Mesodermal cell (in vitro differentiated cells): ENCODE measurements around the gene SLC2A6.

ENCODE experiments used
- H3K27ac ChIP-seq: 2 replicates; pipeline ENCODE4 v1.7.0; 2013; ENCODE audit warnings: mild to moderate bottlenecking, low read depth, low read length, moderate library complexity; ENCODE audit not compliant: severe bottlenecking
- H3K36me3 ChIP-seq: 2 replicates; pipeline ENCODE4 v1.7.1; 2013; ENCODE audit warnings: mild to moderate bottlenecking, low read length, moderate library complexity; ENCODE audit not compliant: control insufficient read depth, insufficient read depth
- H3K4me1 ChIP-seq: one replicate; pipeline ENCODE4 v1.7.1; 2013; ENCODE audit warnings: mild to moderate bottlenecking, low read length; ENCODE audit not compliant: insufficient read depth, control insufficient read depth, poor library complexity, severe bottlenecking
- H3K4me3 ChIP-seq: 2 replicates; pipeline ENCODE4 v1.7.0; 2013; ENCODE audit warnings: low read length, control low read depth, mild to moderate bottlenecking; ENCODE audit not compliant: insufficient read depth, poor library complexity, severe bottlenecking; ENCODE audit errors: extremely low read depth
- H3K9me3 ChIP-seq: 2 replicates; pipeline ENCODE4 v1.7.1; 2013; ENCODE audit warnings: mild to moderate bottlenecking, low read length, moderate library complexity; ENCODE audit not compliant: control insufficient read depth
- WGBS, 2 experiments: methylation state at CpG; one replicate each; pipeline ENCODE4 v1.1.5; 2013; ENCODE audit warnings: missing lambda C conversion rate in 2 of 2; ENCODE audit not compliant: insufficient coverage in 2 of 2; 5-methylcytosine and 5-hydroxymethylcytosine counted together

The SLC2A6 gene

DNA sequence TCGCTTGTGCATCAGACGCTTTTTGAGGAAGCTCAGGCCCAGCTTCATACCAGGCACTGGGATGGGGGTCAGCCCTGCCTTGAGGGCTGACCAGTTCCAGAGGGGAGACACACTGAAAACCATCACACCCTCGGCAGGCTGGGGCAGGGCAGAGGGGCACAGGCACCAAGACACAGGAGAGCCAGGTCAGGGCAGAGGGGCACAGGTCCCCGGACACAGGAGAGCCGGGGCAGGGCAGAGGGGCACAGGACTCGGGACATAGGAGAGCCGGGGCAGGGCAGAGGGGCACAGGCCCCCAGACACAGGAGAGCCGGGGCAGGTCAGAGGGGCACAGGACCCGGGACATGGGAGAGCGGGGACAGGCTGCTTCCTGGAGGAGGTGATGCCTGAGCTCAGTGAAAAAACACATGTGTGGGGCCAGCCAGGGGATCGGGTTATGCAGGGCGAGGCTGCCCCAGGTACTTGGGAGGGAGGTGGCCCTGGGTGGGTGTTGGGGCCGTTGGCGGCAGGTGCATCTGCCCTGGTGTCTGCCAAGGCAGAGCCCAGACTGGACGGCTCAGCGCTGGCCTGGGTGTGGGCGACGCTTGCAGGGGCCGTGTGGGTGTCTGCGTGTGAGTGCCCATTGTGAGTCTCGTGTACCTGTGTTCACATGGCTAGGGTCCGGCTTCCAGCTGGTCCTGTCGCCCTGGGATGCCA is 15.1 kb upstream of the SLC2A6 start:
- Histone ChIP-seq H3K4me1 (peaks cover 13% of the 10 kb centered on the region), H3K9me3 (no peaks in the 10 kb centered on the region), H3K36me3 (no peaks in the 10 kb centered on the region), H3K4me3 (no peak overlapping the region), H3K27ac (no peak overlapping the region)
- 94 to 98% methylated on average over 18 to 23 of the region's 23 CpGs for WGBS, 2 experiments

DNA sequence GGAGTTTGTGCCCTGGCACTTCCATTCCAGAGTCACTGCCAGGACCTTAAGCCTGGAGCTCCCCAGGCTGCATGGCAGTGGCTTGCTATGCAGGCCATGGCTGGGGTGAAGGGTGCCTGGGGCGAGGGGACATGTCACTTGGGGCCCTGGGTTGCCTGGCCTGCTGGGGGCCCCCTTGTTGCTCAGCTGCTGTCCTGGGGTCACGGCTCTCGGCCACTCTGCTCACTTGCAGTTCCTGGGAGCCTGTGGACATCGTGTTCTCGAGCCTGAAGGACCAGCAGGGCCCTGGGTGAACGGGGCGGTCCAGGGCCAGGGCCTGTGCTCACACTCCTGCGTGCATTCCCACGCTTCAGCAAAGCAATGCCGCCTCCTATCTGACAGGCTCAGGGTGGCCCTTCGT is 14.5 kb upstream of the SLC2A6 start:
- peaks cover 17% of the 10 kb centered on the region for H3K4me1 ChIP-seq
- no peaks in the 10 kb centered on the region for H3K36me3 ChIP-seq
- H3K9me3 ChIP-seq = no peaks in the 10 kb centered on the region
- H3K4me3 ChIP-seq = no peak overlapping the region
- WGBS, 2 experiments = 92 to 93% methylated on average over 11 of the region's 11 CpGs
- H3K27ac ChIP-seq = no peak overlapping the region

DNA sequence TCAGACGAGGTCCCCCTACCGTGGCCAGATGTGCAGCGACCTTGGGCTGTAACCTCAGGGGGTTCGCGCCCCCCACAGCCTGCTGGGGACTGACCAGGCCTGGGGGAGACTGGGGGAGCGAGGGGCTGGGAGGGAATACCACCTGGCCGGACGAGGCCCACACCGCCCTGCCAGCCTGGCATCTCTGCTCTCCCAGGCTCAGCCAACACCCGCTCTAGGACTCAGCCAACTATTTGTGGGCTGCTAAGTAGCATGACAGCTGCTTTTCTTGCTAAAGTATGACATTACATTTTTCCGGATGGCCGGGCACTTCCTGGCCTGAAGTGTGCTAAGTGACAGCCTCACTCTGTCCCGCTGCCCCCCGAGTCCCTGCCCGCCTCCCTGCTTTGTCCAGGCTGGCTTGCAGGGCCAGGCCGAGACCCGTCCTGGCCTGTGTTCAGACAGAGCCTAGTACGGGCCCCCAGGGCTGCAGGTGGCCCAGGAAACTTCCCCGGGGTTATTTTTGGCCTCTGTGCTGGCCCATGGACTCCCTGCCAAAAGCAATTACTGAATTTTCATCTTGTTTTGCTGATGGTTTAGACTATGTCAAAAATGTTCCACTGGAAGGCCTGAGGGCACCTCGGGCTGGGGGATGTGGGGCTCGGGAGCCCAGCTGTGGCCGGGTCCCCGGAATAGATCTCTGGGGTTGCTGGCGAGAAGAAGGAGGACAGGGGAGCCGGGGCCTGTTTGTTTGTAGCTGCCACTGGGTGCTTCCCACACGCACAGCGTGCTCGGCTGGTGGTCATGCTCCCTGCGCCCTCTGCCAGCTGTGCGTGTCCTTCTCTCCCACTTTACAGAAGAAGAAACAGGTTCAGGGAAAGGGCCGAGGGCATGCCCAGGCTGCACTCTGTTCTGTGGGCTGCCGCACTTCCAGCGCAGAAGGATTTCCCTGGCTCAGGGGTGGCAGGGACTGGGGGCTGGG is 13.4 kb upstream of the SLC2A6 start:
- H3K27ac ChIP-seq = no peak overlapping the region

DNA sequence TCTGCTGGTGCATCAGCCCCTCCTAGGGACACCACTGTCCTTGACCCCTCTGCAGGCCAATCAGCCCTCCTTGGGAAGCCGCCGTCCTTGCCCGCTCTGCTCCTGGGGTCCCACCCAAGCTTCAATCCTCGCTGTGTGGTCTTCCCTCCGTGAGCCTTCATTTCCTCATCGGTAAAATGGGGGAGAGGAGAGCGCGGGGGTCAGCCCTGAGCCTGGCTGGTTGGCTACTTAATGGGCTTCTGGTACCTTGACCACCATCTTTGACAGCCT is 12.7 kb upstream of the SLC2A6 start:
- H3K27ac ChIP-seq = no peak overlapping the region
- peaks cover 21% of the 10 kb centered on the region for H3K4me1 ChIP-seq
- WGBS, 2 experiments = 99 to 100% methylated on average over 3 to 7 of the region's 8 CpGs
- H3K9me3 ChIP-seq = no peaks in the 10 kb centered on the region
- H3K36me3 ChIP-seq = no peaks in the 10 kb centered on the region
- H3K4me3 ChIP-seq = no peak overlapping the region

More for the DNA sequence above, 13.4 kb upstream of the SLC2A6 start:
- H3K9me3 ChIP-seq = no peaks in the 10 kb centered on the region
- 96 to 97% methylated on average over 23 to 32 of the region's 33 CpGs for WGBS, 2 experiments
- no peaks in the 10 kb centered on the region for H3K36me3 ChIP-seq
- H3K4me1 ChIP-seq = peaks cover 21% of the 10 kb centered on the region
- H3K4me3 ChIP-seq = no peak overlapping the region

DNA sequence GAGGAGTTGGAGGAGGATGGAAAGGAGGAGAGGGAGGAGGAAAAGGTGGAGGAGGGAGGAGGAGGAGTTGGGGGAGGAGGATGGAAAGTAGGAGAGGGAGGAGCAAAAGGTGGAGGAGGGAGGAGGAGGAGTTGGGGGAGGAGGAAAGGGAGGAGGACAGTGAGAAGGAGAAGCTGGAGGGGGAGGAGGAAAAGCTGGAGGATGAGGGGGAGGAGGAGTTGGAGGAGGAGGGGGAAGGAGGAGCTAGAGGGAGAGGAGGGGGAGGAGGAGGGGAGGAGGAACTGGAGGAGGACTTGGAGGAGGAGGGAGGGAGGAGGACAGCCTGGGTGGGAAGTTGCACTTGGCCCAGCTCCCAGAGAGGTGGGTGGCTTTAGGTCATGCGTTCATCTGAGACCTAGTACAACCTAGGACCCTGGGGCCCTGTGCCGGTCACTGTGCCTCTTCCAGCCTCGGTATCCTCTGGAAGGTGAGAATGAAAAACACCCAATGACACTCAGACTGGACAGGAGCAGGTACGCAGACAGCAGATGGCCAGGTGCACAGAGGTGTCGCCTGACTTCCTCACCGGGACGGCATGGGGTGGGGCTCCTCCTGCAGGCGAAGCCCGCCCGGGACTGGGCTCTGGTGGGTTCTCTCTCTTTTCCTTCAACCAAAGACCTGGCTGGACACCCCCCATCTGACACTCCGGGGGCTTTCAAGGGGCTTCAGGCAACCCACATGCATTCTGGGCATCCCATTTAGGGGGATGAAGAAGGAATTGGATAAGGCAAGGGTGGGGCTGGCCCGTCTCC is 12.2 kb upstream of the SLC2A6 start:
- no peaks in the 10 kb centered on the region for H3K9me3 ChIP-seq

DNA sequence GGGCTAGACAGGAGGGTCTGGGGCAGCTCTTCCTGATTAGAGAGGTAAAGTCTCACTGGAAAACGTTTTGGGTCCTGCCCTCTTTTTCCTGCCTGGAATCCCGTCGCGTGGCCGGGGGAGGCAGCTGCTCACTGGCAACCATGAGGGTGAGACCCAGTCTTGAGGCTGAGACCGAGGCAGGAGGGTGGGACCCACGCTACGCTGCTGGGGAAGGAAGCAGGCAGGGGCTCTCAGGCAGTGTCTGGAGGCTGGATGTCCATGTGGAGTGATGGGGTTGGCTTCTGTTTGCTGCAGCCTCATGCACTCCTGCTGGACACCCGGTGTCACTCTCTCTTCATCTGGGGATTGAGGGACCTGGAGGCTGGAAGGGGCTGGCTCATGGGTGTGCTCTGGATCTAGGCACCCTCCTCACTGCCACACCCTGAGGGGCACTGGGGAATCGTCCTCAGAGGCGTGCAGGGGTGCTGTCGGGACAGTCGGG is 11.3 kb upstream of the SLC2A6 start:
- Histone ChIP-seq H3K4me3 (no peak overlapping the region), H3K27ac (no peak overlapping the region), H3K36me3 (no peaks in the 10 kb centered on the region), H3K4me1 (peaks cover 21% of the 10 kb centered on the region), H3K9me3 (no peaks in the 10 kb centered on the region)
- WGBS, 2 experiments = 71 to 73% methylated on average over 7 to 13 of the region's 13 CpGs

More for the DNA sequence above, 12.2 kb upstream of the SLC2A6 start:
- no peak overlapping the region for H3K27ac ChIP-seq
- H3K4me1 ChIP-seq = peaks cover 21% of the 10 kb centered on the region
- 93 to 94% methylated on average over 11 of the region's 12 CpGs for WGBS, 2 experiments
- H3K36me3 ChIP-seq = no peaks in the 10 kb centered on the region
- H3K4me3 ChIP-seq = no peak overlapping the region

DNA sequence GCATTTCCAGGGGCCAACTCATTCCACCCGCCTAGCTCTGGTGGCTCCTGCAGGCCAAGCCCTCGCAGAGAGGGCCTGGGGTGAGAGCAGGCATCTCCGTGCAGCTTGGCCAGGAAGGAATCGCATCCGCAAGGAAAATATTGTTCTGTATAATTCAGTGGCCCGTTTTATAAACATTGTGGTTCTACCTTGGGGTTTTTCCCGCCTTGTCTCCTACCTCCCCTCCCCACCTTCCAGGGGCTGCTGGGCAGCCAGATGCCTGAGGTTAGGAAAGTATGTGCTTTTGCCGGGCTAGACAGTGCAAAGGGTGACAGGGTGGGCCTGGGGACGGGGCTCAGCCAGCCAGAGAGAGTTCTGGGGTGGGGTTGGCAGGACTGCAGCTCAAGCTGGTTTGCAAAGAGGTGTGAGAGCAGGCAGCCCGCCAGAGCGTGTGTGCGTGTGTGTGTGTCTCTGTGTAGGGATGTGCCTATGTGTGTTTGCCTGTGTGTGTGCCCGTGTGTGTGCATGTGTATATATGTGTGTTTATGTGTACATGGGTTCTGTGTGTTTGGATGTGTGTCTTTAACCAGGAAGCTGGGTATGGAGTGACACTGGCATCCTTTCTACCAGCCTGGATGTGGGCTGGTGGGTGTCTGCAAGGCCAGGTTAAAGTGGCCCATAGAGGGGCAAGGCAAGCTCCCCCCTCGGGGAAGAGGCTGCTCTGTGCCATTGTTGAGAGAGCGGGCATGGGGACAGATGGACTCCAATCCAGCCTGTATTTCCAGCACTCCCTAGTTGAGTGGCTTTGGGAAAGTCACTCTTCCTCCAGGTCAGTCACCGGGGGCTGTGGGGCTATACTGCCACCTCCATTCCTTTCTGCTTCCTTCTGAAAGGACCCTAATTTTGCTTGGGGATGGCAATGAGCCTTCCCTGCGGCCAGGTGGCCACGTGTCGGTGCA is 10.6 kb upstream of the SLC2A6 start:
- no peak overlapping the region for H3K27ac ChIP-seq
- 92 to 94% methylated on average over 11 to 16 of the region's 19 CpGs for WGBS, 2 experiments
- no peaks in the 10 kb centered on the region for H3K36me3 ChIP-seq
- no peak overlapping the region for H3K4me3 ChIP-seq
- H3K9me3 ChIP-seq = no peaks in the 10 kb centered on the region
- peaks cover 21% of the 10 kb centered on the region for H3K4me1 ChIP-seq

DNA sequence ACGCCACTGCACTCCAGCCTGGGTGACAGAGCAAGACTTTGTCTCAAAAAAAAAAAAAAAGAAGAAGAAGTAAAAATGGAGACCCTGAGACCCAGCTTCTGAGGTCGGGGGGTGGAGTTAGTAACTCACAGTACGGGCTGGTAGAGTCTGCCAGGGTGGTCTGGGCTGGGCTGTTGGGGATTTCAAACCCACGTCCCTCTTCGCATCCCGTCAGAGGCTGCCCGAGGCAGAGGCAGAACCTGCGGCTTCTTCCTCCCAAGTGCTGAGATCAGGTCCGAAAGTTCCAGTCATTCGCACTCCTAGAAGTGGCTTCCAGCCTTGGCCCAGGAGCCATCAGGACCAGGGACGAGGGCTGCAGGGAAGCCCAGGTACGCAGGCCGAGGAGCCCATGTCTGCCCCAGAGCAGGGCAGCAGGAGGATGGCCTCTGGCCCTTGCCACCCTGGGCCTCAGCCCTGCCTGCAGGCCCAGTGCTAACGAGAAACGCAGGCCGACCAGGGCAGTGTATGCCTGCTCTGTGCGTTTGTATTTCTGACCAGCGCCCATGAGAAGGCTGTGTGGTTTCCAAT is 9.9 kb upstream of the SLC2A6 start:
- Histone ChIP-seq H3K27ac (no peak overlapping the region), H3K36me3 (no peaks in the 10 kb centered on the region), H3K9me3 (no peaks in the 10 kb centered on the region), H3K4me3 (no peak overlapping the region), H3K4me1 (peaks cover 21% of the 10 kb centered on the region)
- 97% methylated on average over 16 to 17 of the region's 18 CpGs for WGBS, 2 experiments

DNA sequence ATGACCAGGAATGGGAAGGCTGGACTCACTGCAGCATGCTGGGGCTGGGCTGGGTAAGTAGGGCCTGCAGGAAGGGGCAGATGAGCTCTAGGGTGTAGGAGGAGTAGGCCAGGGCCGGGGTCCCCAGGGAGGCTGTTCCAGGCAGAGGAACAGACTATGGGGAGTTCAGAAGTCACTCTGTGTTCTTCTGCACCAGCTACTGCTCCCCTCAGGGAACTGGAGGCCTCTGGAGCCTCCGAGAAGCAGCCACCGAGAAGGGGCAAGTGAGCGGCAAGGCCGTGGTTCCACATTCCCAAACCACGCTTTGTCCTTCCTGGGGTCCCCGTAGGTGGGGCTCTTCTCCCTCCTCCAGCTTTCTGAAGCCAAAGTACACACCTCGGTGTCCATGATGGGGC is 8.4 kb upstream of the SLC2A6 start:
- H3K4me1 ChIP-seq = peaks cover 14% of the 10 kb centered on the region
- H3K4me3 ChIP-seq = no peak overlapping the region
- no peaks in the 10 kb centered on the region for H3K36me3 ChIP-seq
- WGBS, 2 experiments = 93 to 98% methylated on average over 8 of the region's 8 CpGs
- no peaks in the 10 kb centered on the region for H3K9me3 ChIP-seq
- no peak overlapping the region for H3K27ac ChIP-seq
